Psoas muscle (tissue), 8 donors: Measurements from ENCODE around the gene MAGEF1. TPM values are rescaled to one million over a fixed set of nuclear protein-coding genes. Genes with fewer than 3 reads are reported as not detected.

Source experiments
- ATAC-seq, 4 donors: fragments of 200-7000 bp; cut with Tn5 transposase; one replicate each; pipeline ENCODE4 v1.9.1; 2020; ENCODE audit warnings: moderate library complexity in 3 of 4, mild to moderate bottlenecking in 2 of 4
- DNase-seq, 2 donors: peaks; one replicate each; pipeline ENCODE4 v3.0.0-alpha.2; 2020
- H3K27ac ChIP-seq: fragments of 200-600 bp; one replicate; pipeline ENCODE4 v1.8.0; 2022
- H3K27me3 ChIP-seq, 3 donors: fragments of 200-600 bp in 1 of 3; one replicate each; pipeline versions ENCODE4 v1.6.1 to v1.8.0; 2013 to 2022; ENCODE audit warnings: low read length in 2 of 3, mild to moderate bottlenecking in 2 of 3, moderate library complexity in 1 of 3; ENCODE audit not compliant: insufficient read depth in 3 of 3
- H3K36me3 ChIP-seq, 2 donors: fragments of 200-600 bp in 1 of 2; one replicate each; pipeline versions ENCODE4 v1.6.1 to v1.8.0; 2013 to 2022; ENCODE audit warnings: low read depth in 1 of 2, mild to moderate bottlenecking in 1 of 2, moderate library complexity in 1 of 2; ENCODE audit not compliant: insufficient read depth in 1 of 2
- H3K4me1 ChIP-seq: fragments of 200-600 bp; one replicate; pipeline ENCODE4 v1.8.0; 2022
- H3K4me3 ChIP-seq: fragments of 200-600 bp; one replicate; pipeline ENCODE4 v1.8.0; 2022; ENCODE audit warnings: mild to moderate bottlenecking
- H3K9me3 ChIP-seq: fragments of 200-600 bp; one replicate; pipeline ENCODE4 v1.8.0; 2022
- CTCF ChIP-seq: fragments of 200-600 bp; IDR thresholded peaks from one replicate; pipeline ENCODE4 v1.8.0; 2022; ENCODE audit warnings: antibody characterized with exemption
- WGBS, 3 donors: extraction: QIAGEN DNeasy Blood & Tissue Kit; methylation state at CpG; one replicate each; pipeline versions ENCODE4 v1.1.6 to v1.1.7; 2013; 5-methylcytosine and 5-hydroxymethylcytosine counted together
- intact Hi-C, 2 donors: fragments of 100-400 bp; cut with DNase I; formaldehyde crosslinking; loops; one replicate each; pipeline versions ENCODE4 v1.11.0 to v1.14.2; 2022
- polyA plus RNA-seq, 3 donors: library from polyadenylated mRNA; stranded (reverse); fragments of 200-250 nt; gene quantifications; one replicate each; pipeline ENCODE4 v1.2.3, GENCODE V29; 2013
- total RNA-seq, 4 donors: library from RNA; stranded (reverse); fragmentation: NEBNext Ultra II Directional in 2 of 4; extraction: Animal tissue kit (Norgen Biotek cat#: 25700) in 2 of 4; gene quantifications; one replicate each; pipeline versions ENCODE4 v1.2.1 to v1.2.4, GENCODE V29; 2021 to 2023
- donor health status: healthy with polysubstance abuse.
- donor health status: DM: no; HTN: no; CAD: no; lungs with moderate emphysema.
- donor health status: Bipolar disorder and iron deficiency.
- donor health status: healthy.
- donor health status: DM: yes; HTN: yes; CAD: no.
- donor health status: DM: no; HTN: no; CAD: no.
- donor health status: DM: no; HTN: no; CAD: no.
- donor health status: DM: yes; HTN: yes; CAD: no.

Gene MAGEF1
- total and polyA plus RNA-seq, 7 donors: 13.0 to 27.3 (median 17.6) TPM

GRCh38 chr3:184672335-184672734 is 39.5 kb downstream of the MAGEF1 start:
- intact Hi-C loops: no loop called here
- ATAC-seq (no peak), DNase-seq (no peak)
- no peaks in the 10 kb centered on the region for H3K4me1 ChIP-seq
- H3K4me3 ChIP-seq: no peak overlapping the region
- no peak for TF ChIP-seq CTCF
- no peak overlapping the region for H3K27ac ChIP-seq
- no peaks in the 10 kb centered on the region for H3K9me3 ChIP-seq
- WGBS, 3 donors: 87 to 91% (median 90%) methylated on average over 9 of the region's 9 CpGs
- no peaks in the 10 kb centered on the region for H3K36me3 ChIP-seq
- H3K27me3 ChIP-seq: peaks cover 0 to 3% (median 0%) of the 10 kb centered on the region in 3 donors

GRCh38 chr3:184670091-184670602 is 41.7 kb downstream of the MAGEF1 start:
- WGBS, 3 donors: 82 to 90% (median 90%) methylated on average over 11 of the region's 11 CpGs
- no peak for ATAC-seq
- no peak for DNase-seq
- peaks cover 0 to 7% (median 0%) of the 10 kb centered on the region in 3 donors for H3K27me3 ChIP-seq
- intact Hi-C loops: no loop called here
- no peaks in the 10 kb centered on the region for H3K4me1 ChIP-seq
- no peaks in the 10 kb centered on the region for H3K9me3 ChIP-seq
- no peak overlapping the region for H3K27ac ChIP-seq
- no peak for TF ChIP-seq CTCF
- no peak overlapping the region for H3K4me3 ChIP-seq
- H3K36me3 ChIP-seq: no peaks in the 10 kb centered on the region

- no peak overlapping the region for H3K27ac ChIP-seq
- H3K4me3 ChIP-seq: no peak overlapping the region
- H3K9me3 ChIP-seq: no peaks in the 10 kb centered on the region
- DNase-seq (no peak), ATAC-seq (no peak)
- 77 to 87% (median 79%) methylated on average over 7 of the region's 7 CpGs for WGBS, 3 donors
- H3K36me3 ChIP-seq: no peaks in the 10 kb centered on the region
- H3K4me1 ChIP-seq: no peaks in the 10 kb centered on the region
- TF ChIP-seq CTCF: no peak
- intact Hi-C loops: no loop called here
- peaks cover 0 to 7% (median 0%) of the 10 kb centered on the region in 3 donors for H3K27me3 ChIP-seq
Observed at GRCh38 chr3:184669578-184669977, 42.3 kb downstream of the MAGEF1 start.

- no peak for TF ChIP-seq CTCF
- intact Hi-C loops: no loop called here
- no peak for DNase-seq
- WGBS, 3 donors: 81 to 87% (median 83%) methylated on average over 9 of the region's 9 CpGs
- Histone ChIP-seq H3K4me3 (no peak overlapping the region), H3K27me3 (peaks cover 0 to 7% (median 0%) of the 10 kb centered on the region in 3 donors), H3K36me3 (no peaks in the 10 kb centered on the region), H3K9me3 (no peaks in the 10 kb centered on the region), H3K4me1 (no peaks in the 10 kb centered on the region), H3K27ac (no peak overlapping the region)
- ATAC-seq: no peak
Observed at GRCh38 chr3:184666442-184666841, 45.4 kb downstream of the MAGEF1 start.

GRCh38 chr3:184665101-184665500 is 46.8 kb downstream of the MAGEF1 start:
- no peaks in the 10 kb centered on the region for H3K4me1 ChIP-seq
- DNase-seq: no peak
- WGBS, 3 donors: 85 to 87% (median 86%) methylated on average over 10 of the region's 10 CpGs
- no peak overlapping the region for H3K4me3 ChIP-seq
- H3K36me3 ChIP-seq: no peaks in the 10 kb centered on the region
- intact Hi-C loops: no loop called here
- H3K27ac ChIP-seq: no peak overlapping the region
- TF ChIP-seq CTCF: no peak
- H3K9me3 ChIP-seq: no peaks in the 10 kb centered on the region
- ATAC-seq: no peak
- peaks cover 0 to 7% (median 0%) of the 10 kb centered on the region in 3 donors for H3K27me3 ChIP-seq
